H1 (cell line): ENCODE measurements around the gene GTF2A1. TPM values are rescaled to one million over a fixed set of nuclear protein-coding genes. Genes with fewer than 3 reads are reported as not detected.

Source experiments
- CTCF ChIA-PET: fragments of 300-600 bp; sonication (Branson Sonifier 250); formaldehyde crosslinking; loops from one replicate; lab custom pipeline; 2021; ENCODE audit not compliant: partially characterized antibody; lab: Charles Lee
- POLR2A ChIA-PET: fragments of 300-600 bp; sonication (Branson Sonifier 250); formaldehyde crosslinking; loops from one replicate; lab custom pipeline; 2021; ENCODE audit warnings: inconsistent platforms; ENCODE audit not compliant: partially characterized antibody; lab: Charles Lee
- DNase-seq, 2 experiments: peaks; one replicate each; pipeline versions ENCODE4 v3.0.0 to v3.0.0-alpha.2; 2010 to 2022; ENCODE audit warnings: low spot score in 2 of 2, low read depth in 1 of 2, mixed read lengths in 1 of 2
- FAIRE-seq: peaks from 2 replicates; lab custom pipeline; 2011; peaks lifted over from hg19 to GRCh38; lab: Jason Lieb, UNC
- H2AFZ ChIP-seq: 2 replicates; pipeline ENCODE4 v1.8.1; 2012; ENCODE audit warnings: low read length, inconsistent platforms
- H2AK5ac ChIP-seq: 2 replicates; pipeline ENCODE4 v1.6.1; 2013; ENCODE audit warnings: low read depth, low read length
- H2BK120ac ChIP-seq: replicated peaks from 2 replicates; pipeline ENCODE3; 2013; ENCODE audit warnings: low read depth, low read length, inconsistent platforms
- H2BK12ac ChIP-seq: 2 replicates; pipeline ENCODE4 v1.6.1; 2013; ENCODE audit warnings: low read depth, low read length
- H2BK15ac ChIP-seq: 2 replicates; pipeline ENCODE4 v1.6.1; 2013; ENCODE audit warnings: low read length
- H2BK20ac ChIP-seq: 2 replicates; pipeline ENCODE4 v1.6.1; 2013; ENCODE audit warnings: low read length
- H2BK5ac ChIP-seq: 2 replicates; pipeline ENCODE4 v1.6.1; 2013; ENCODE audit warnings: low read depth, low read length
- H3K14ac ChIP-seq: 2 replicates; pipeline ENCODE4 v1.6.1; 2013; ENCODE audit warnings: inconsistent platforms; ENCODE audit not compliant: insufficient read length
- H3K18ac ChIP-seq: 2 replicates; pipeline ENCODE4 v1.6.1; 2013; ENCODE audit warnings: low read length; ENCODE audit errors: extremely low read depth
- H3K23ac ChIP-seq: 2 replicates; pipeline ENCODE4 v1.6.1; 2013; ENCODE audit warnings: inconsistent platforms; ENCODE audit not compliant: insufficient read length
- H3K23me2 ChIP-seq: 2 replicates; pipeline ENCODE4 v1.6.1; 2013; ENCODE audit warnings: low read depth, low read length
- H3K27ac ChIP-seq: 2 replicates; pipeline ENCODE4 v1.6.1; 2011; ENCODE audit warnings: low read depth, low read length, inconsistent platforms
- H3K27me3 ChIP-seq, 4 experiments: replicated peaks in 1 of 4; 1 replicate in 1 of 4; 2 replicates in 3 of 4; pipeline versions ENCODE4 v1.6.1 to v1.8.1; 2011 to 2013; ENCODE audit warnings: low read length in 3 of 4, mild to moderate bottlenecking in 3 of 4, inconsistent platforms in 2 of 4, mixed read lengths in 2 of 4, moderate library complexity in 1 of 4; ENCODE audit not compliant: control insufficient read depth in 3 of 4, insufficient read depth in 3 of 4; ENCODE audit errors: extremely low read depth in 1 of 4
- H3K36me3 ChIP-seq, 4 experiments: 2 replicates each; pipeline versions ENCODE4 v1.6.1 to v1.8.1; 2011 to 2013; ENCODE audit warnings: mild to moderate bottlenecking in 4 of 4, low read length in 3 of 4, moderate library complexity in 2 of 4, control low read depth in 1 of 4, inconsistent platforms in 1 of 4; ENCODE audit not compliant: insufficient read depth in 4 of 4, control insufficient read depth in 2 of 4
- H3K4ac ChIP-seq: replicated peaks from 2 replicates; pipeline ENCODE3; 2013; ENCODE audit warnings: low read length, low read depth, mixed read lengths, inconsistent platforms; ENCODE audit not compliant: insufficient read length
- H3K4me1 ChIP-seq, 4 experiments: replicated peaks in 1 of 4; 1 replicate in 1 of 4; 2 replicates in 3 of 4; pipeline versions ENCODE4 v1.6.1 to v1.8.1; 2011 to 2013; ENCODE audit warnings: low read length in 3 of 4, inconsistent platforms in 2 of 4, mixed read lengths in 1 of 4; ENCODE audit not compliant: insufficient read depth in 4 of 4, control insufficient read depth in 3 of 4
- H3K4me2 ChIP-seq, 2 experiments: 2 replicates each; pipeline versions ENCODE4 v1.6.1 to v1.8.1; 2011 to 2013; ENCODE audit warnings: low read depth in 2 of 2, low read length in 2 of 2, control low read depth in 1 of 2, inconsistent platforms in 1 of 2, mild to moderate bottlenecking in 1 of 2; ENCODE audit not compliant: insufficient read depth in 1 of 2
- H3K4me3 ChIP-seq, 4 experiments: fragments of 200-600, 300-600 bp in 1 of 4; sonication (generic), shearing (Covaris generic), sonication (Bioruptor Twin) in 1 of 4; 2 replicates each; pipeline versions ENCODE4 v1.5.1 to v1.8.1; 2011 to 2016; ENCODE audit warnings: low read length in 4 of 4, low read depth in 3 of 4, control low read depth in 2 of 4, inconsistent platforms in 2 of 4, mild to moderate bottlenecking in 2 of 4, mixed read lengths in 1 of 4, moderate library complexity in 1 of 4; ENCODE audit not compliant: insufficient read depth in 2 of 4; ENCODE audit errors: extremely low read depth in 1 of 4
- H3K56ac ChIP-seq: replicated peaks from 2 replicates; pipeline ENCODE3; 2013; ENCODE audit warnings: low read depth, mild to moderate bottlenecking, mixed read lengths, low read length, inconsistent platforms; ENCODE audit not compliant: insufficient read length
- H3K79me1 ChIP-seq: 2 replicates; pipeline ENCODE4 v1.6.1; 2013; ENCODE audit warnings: low read depth, low read length, control low read depth
- H3K79me2 ChIP-seq, 2 experiments: 2 replicates each; pipeline versions ENCODE4 v1.6.1 to v1.8.1; 2012 to 2013; ENCODE audit warnings: low read length in 2 of 2, mild to moderate bottlenecking in 2 of 2, inconsistent platforms in 1 of 2; ENCODE audit not compliant: insufficient read depth in 2 of 2, control insufficient read depth in 1 of 2
- H3K9ac ChIP-seq, 4 experiments: replicated peaks in 1 of 4; 1 replicate in 1 of 4; 2 replicates in 3 of 4; pipeline versions ENCODE4 v1.6.1 to v1.8.1; 2011 to 2013; ENCODE audit warnings: low read depth in 3 of 4, low read length in 3 of 4, control low read depth in 2 of 4, mild to moderate bottlenecking in 2 of 4, moderate library complexity in 2 of 4, inconsistent platforms in 1 of 4; ENCODE audit errors: extremely low read depth in 1 of 4
- H3K9me3 ChIP-seq, 2 experiments: 2 replicates each; pipeline versions ENCODE4 v1.6.1 to v1.8.1; 2012 to 2013; ENCODE audit warnings: mild to moderate bottlenecking in 2 of 2, moderate library complexity in 2 of 2, control low read depth in 1 of 2, inconsistent platforms in 1 of 2, low read depth in 1 of 2, low read length in 1 of 2, mixed read lengths in 1 of 2; ENCODE audit not compliant: insufficient read depth in 2 of 2
- H4K20me1 ChIP-seq, 2 experiments: replicated peaks in 1 of 2; 2 replicates each; pipeline versions ENCODE3 to v1.8.1; 2011 to 2013; ENCODE audit warnings: inconsistent platforms in 2 of 2, low read length in 2 of 2, mild to moderate bottlenecking in 1 of 2; ENCODE audit not compliant: insufficient read depth in 2 of 2, control insufficient read depth in 1 of 2
- H4K5ac ChIP-seq: 2 replicates; pipeline ENCODE4 v1.6.1; 2013; ENCODE audit warnings: low read length, low read depth, mixed read lengths, inconsistent platforms; ENCODE audit not compliant: insufficient read length
- H4K8ac ChIP-seq: 2 replicates; pipeline ENCODE4 v1.8.0; 2013; ENCODE audit warnings: mild to moderate bottlenecking, moderate library complexity, low read length, inconsistent platforms; ENCODE audit not compliant: insufficient read depth; ENCODE audit errors: extremely low read depth
- H4K91ac ChIP-seq: replicated peaks from 2 replicates; pipeline ENCODE3; 2013; ENCODE audit warnings: low read length, mixed read lengths, inconsistent platforms; ENCODE audit not compliant: insufficient read length
- CBX5 ChIP-seq: fragments of 300-800, 300-1000 bp; sonication (generic); IDR thresholded peaks from 2 replicates; pipeline ENCODE4 v1.7.1; 2016; ENCODE audit warnings: antibody characterized with exemption, low read length, low read depth
- CBX8 ChIP-seq: fragments of 300-800, 300-1000 bp; sonication (generic); IDR thresholded peaks from 2 replicates; pipeline ENCODE4 v1.7.1; 2016; ENCODE audit warnings: low read depth, low read length, borderline replicate concordance
- CREB1 ChIP-seq: IDR thresholded peaks from 2 replicates; pipeline ENCODE4 v1.6.1; 2012; ENCODE audit warnings: inconsistent platforms
- EGR1 ChIP-seq: IDR thresholded peaks from 2 replicates; pipeline ENCODE4 v1.6.1; 2011; ENCODE audit warnings: low read depth, low read length, borderline replicate concordance
- KDM1A ChIP-seq: fragments of 200-600, 300-600 bp; sonication (generic); IDR thresholded peaks from 2 replicates; pipeline ENCODE4 v1.7.1; 2016; ENCODE audit warnings: mild to moderate bottlenecking, low read length, borderline replicate concordance
- POLR2A ChIP-seq, 2 experiments: IDR thresholded peaks; 1 replicate in 1 of 2; 2 replicates in 1 of 2; pipeline ENCODE4 v1.6.1; 2011; ENCODE audit warnings: low read depth in 2 of 2, low read length in 2 of 2, mild to moderate bottlenecking in 2 of 2; ENCODE audit errors: control extremely low read depth in 1 of 2
- WGBS, 2 experiments: shearing (Covaris generic) in 1 of 2; methylation state at CpG; one replicate each; pipeline versions ENCODE4 v1.1.6 to v1.1.7; 2013 to 2015; ENCODE audit warnings: low lambda C conversion rate in 2 of 2, mixed read lengths in 2 of 2, inconsistent platforms in 1 of 2, low coverage in 1 of 2, missing lambda C conversion rate in 1 of 2; ENCODE audit not compliant: insufficient replicate concordance in 2 of 2, insufficient coverage in 1 of 2, insufficient read length in 1 of 2; ENCODE audit errors: extremely low coverage in 1 of 2, missing lambda C conversion rate in 1 of 2; 5-methylcytosine and 5-hydroxymethylcytosine counted together
- polyA plus RNA-seq, 7 experiments: library from polyadenylated mRNA; depleted of rRNA in 3 of 7; stranded (reverse) in 5 of 7; unstranded in 2 of 7; fragments of >200 nt in 5 of 7; fragments of 200-250 nt in 2 of 7; gene quantifications; 1 replicate in 5 of 7; 2 replicates in 1 of 7; 4 replicates in 1 of 7; pipeline versions ENCODE4 v1.2.1 to v1.2.3, GENCODE V29; 2011 to 2013; ENCODE audit warnings: missing spikeins in 2 of 7, mixed read lengths in 2 of 7
- total RNA-seq: library from RNA; stranded (reverse); fragmentation: NEBNext Ultra II Directional; extraction: Animal tissue kit (Norgen Biotek cat#: 25700); gene quantifications from 2 replicates; pipeline ENCODE4 v1.2.1, GENCODE V29; 2021

The GTF2A1 gene
- total and polyA plus RNA-seq, 2 of the 8 experiments (the other 6 are each of a cell fraction or from before 2014, with no cell fraction given), result 24.1 to 57.8 TPM

DNA sequence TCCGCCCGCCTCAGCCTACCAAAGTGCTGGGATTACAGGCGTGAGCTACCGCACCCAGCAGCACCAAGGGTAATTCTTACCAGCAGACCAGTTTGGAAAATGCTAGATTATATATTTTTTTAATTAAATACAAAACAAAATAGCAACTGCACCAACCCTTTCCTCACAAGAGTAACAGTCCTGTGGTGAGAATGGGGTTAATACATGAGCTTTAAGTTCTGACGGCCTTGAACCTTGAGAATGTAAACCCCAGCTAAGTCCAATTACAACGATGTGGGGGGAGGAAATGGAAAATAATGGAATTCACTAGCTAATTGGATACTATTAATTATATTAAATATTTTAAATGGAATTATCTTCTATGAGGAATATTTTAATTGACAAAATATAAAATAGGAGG is 82.3 kb downstream of the GTF2A1 start:
- Histone ChIP-seq H3K18ac (no peak overlapping the region), H3K23ac (no peak overlapping the region), H2AFZ (no peak overlapping the region), H3K9ac (no peak overlapping the region), H2BK120ac (no peak overlapping the region), H2BK15ac (no peak overlapping the region), H4K91ac (no peak overlapping the region), H4K8ac (no peak overlapping the region), H3K4me3 (no peak overlapping the region), H3K27ac (no peak overlapping the region), H2AK5ac (no peak overlapping the region), H3K79me1 (no peaks in the 10 kb centered on the region), H3K4me2 (no peak overlapping the region), H3K9me3 (no peaks in the 10 kb centered on the region), H2BK12ac (no peak overlapping the region), H4K5ac (no peak overlapping the region), H2BK20ac (no peak overlapping the region), H3K23me2 (no peaks in the 10 kb centered on the region), H4K20me1 (no peaks in the 10 kb centered on the region), H3K14ac (no peak overlapping the region), H2BK5ac (no peak overlapping the region), H3K36me3 (no peaks in the 10 kb centered on the region), H3K4me1 (no peaks in the 10 kb centered on the region), H3K79me2 (no peaks in the 10 kb centered on the region), H3K4ac (no peak overlapping the region), H3K27me3 (no peaks in the 10 kb centered on the region), H3K56ac (no peak overlapping the region)
- FAIRE-seq (no peak), DNase-seq (no peak)
- ChIA-PET CTCF (interaction anchor here (0.6 to 1.3 kb wide), 3 partner anchors 25 to 181 kb away, joined by 3 to 5 read pairs (median 3); no protein-coding TSS in a partner anchor), POLR2A (no interaction called here)
- 89% methylated on average over 6 of the region's 6 CpGs; no CpG with 5 or more reads in 1 of the 2 experiments for WGBS, 2 experiments
- TF ChIP-seq POLR2A (IDR thresholded peaks at IDR 0.05; ENCODE audit: control extremely low read depth in 1 of 2, low read depth in 2 of 2, low read length in 2 of 2), result no peak
- TF ChIP-seq CBX5, result no peak
- no peak for TF ChIP-seq CBX8
- TF ChIP-seq KDM1A, result no peak
- TF ChIP-seq CREB1, result no peak
- TF ChIP-seq EGR1, result no peak
